Endothelial cell of umbilical vein (primary cell): ENCODE results near the gene FAM13C. TPM values are rescaled to one million over a fixed set of nuclear protein-coding genes. Genes with fewer than 3 reads are reported as not detected.

Experiments used
- BruUV-seq: library from RNA; stranded (reverse); fragments of 400-500 nt; replicated peaks from 2 replicates; lab custom pipeline; 2021; lab: Mats Ljungman, UMichigan
- CTCF ChIA-PET: fragments of 300-600, 350-600 bp; sonication (Branson Sonifier 250); formaldehyde crosslinking; loops from one replicate; lab custom pipeline; 2021; ENCODE audit warnings: antibody characterized with exemption, inconsistent platforms; lab: Charles Lee
- POLR2A ChIA-PET: fragments of 300-600, 350-600 bp; sonication (Branson Sonifier 250); formaldehyde crosslinking; loops from one replicate; lab custom pipeline; 2021; ENCODE audit warnings: antibody characterized with exemption, inconsistent platforms; lab: Charles Lee
- DNase-seq: peaks from one replicate; pipeline ENCODE4 v3.0.0-alpha.2; 2011; ENCODE audit warnings: low read depth, low spot score
- FAIRE-seq: peaks from 2 replicates; lab custom pipeline; 2011; peaks lifted over from hg19 to GRCh38; lab: Jason Lieb, UNC
- H2AFZ ChIP-seq: 2 replicates; pipeline ENCODE4 v1.6.0; 2012; ENCODE audit warnings: low read depth, low read length, control low read depth, inconsistent platforms
- H3K27ac ChIP-seq: 2 replicates; pipeline ENCODE4 v1.5.1; 2011; ENCODE audit warnings: low read depth, mild to moderate bottlenecking, control low read depth, low read length, moderate library complexity; ENCODE audit not compliant: insufficient read depth
- H3K27me3 ChIP-seq, 2 experiments: 2 replicates each; pipeline versions ENCODE4 v1.6.0 to v1.6.1; 2011; ENCODE audit warnings: low read length in 2 of 2, mixed read lengths in 1 of 2; ENCODE audit not compliant: control insufficient read depth in 2 of 2, insufficient read depth in 2 of 2
- H3K36me3 ChIP-seq, 2 experiments: 2 replicates in 1 of 2; 3 replicates in 1 of 2; pipeline ENCODE4 v1.5.1; 2011; ENCODE audit warnings: low read length in 2 of 2, mild to moderate bottlenecking in 1 of 2, moderate library complexity in 1 of 2; ENCODE audit not compliant: control insufficient read depth in 2 of 2, insufficient read depth in 2 of 2; ENCODE audit errors: extremely low read depth in 1 of 2
- H3K4me1 ChIP-seq: 3 replicates; pipeline ENCODE4 v1.5.1; 2011; ENCODE audit warnings: mild to moderate bottlenecking, low read length; ENCODE audit not compliant: control insufficient read depth, insufficient read depth; ENCODE audit errors: extremely low read depth
- H3K4me2 ChIP-seq: 2 replicates; pipeline ENCODE4 v1.6.1; 2011; ENCODE audit warnings: low read length, control low read depth, mixed read lengths; ENCODE audit not compliant: insufficient read depth
- H3K4me3 ChIP-seq, 3 experiments: fragments of 200-600 bp in 1 of 3; sonication (generic), shearing (Covaris generic) in 1 of 3; replicated peaks in 1 of 3; 2 replicates each; pipeline ENCODE4 v1.5.1; 2011 to 2016; ENCODE audit warnings: control low read depth in 3 of 3, low read length in 3 of 3, mild to moderate bottlenecking in 2 of 3, inconsistent platforms in 1 of 3, low read depth in 1 of 3, moderate library complexity in 1 of 3; ENCODE audit not compliant: insufficient read depth in 1 of 3
- H3K79me2 ChIP-seq: 2 replicates; pipeline ENCODE4 v1.6.0; 2012; ENCODE audit warnings: low read length, inconsistent platforms; ENCODE audit not compliant: control insufficient read depth, insufficient read depth
- H3K9ac ChIP-seq: replicated peaks from 2 replicates; pipeline ENCODE3; 2011; ENCODE audit warnings: low read length, control low read depth; ENCODE audit not compliant: insufficient read depth; ENCODE audit errors: extremely low read depth
- H3K9me1 ChIP-seq: replicated peaks from 3 replicates; pipeline ENCODE4 v1.6.0; 2011; ENCODE audit warnings: mild to moderate bottlenecking, low read length; ENCODE audit not compliant: control insufficient read depth, insufficient read depth; ENCODE audit errors: extremely low read depth
- H3K9me3 ChIP-seq: replicated peaks from 2 replicates; pipeline ENCODE4 v1.5.1; 2012; ENCODE audit warnings: low read length, inconsistent platforms; ENCODE audit not compliant: control insufficient read depth, insufficient read depth
- H4K20me1 ChIP-seq: replicated peaks from 2 replicates; pipeline ENCODE3; 2011; ENCODE audit warnings: mild to moderate bottlenecking, low read length; ENCODE audit not compliant: control insufficient read depth, insufficient read depth; ENCODE audit errors: extremely low read depth
- CTCF ChIP-seq, 2 donors: IDR thresholded peaks; 1 replicate in 1 of 2; 2 replicates in 1 of 2; pipeline ENCODE4 v1.5.1; 2011; ENCODE audit warnings: low read length in 2 of 2, mild to moderate bottlenecking in 2 of 2, moderate library complexity in 2 of 2, control low read depth in 1 of 2, inconsistent platforms in 1 of 2, low read depth in 1 of 2; ENCODE audit not compliant: insufficient read depth in 1 of 2; ENCODE audit errors: extremely low read depth in 1 of 2
- EZH2 ChIP-seq: IDR thresholded peaks from 2 replicates; pipeline ENCODE4 v1.6.1; 2012; ENCODE audit warnings: borderline replicate concordance, low read depth, mild to moderate bottlenecking, moderate library complexity, low read length, inconsistent platforms; ENCODE audit not compliant: severe bottlenecking
- FOS ChIP-seq: IDR thresholded peaks from 2 replicates; pipeline ENCODE4 v1.6.1; 2011; ENCODE audit warnings: mild to moderate bottlenecking, low read length, moderate library complexity, borderline replicate concordance; ENCODE audit not compliant: insufficient read depth
- GATA2 ChIP-seq: IDR thresholded peaks from 2 replicates; pipeline ENCODE4 v1.7.0; 2011; ENCODE audit warnings: low read depth, mild to moderate bottlenecking, moderate library complexity, mixed read lengths, low read length; ENCODE audit not compliant: insufficient read length, insufficient read depth
- MAX ChIP-seq: IDR thresholded peaks from 2 replicates; pipeline ENCODE4 v1.6.1; 2011; ENCODE audit not compliant: insufficient read depth, insufficient read length
- MYC ChIP-seq: IDR thresholded peaks from one replicate; pipeline ENCODE4 v1.6.1; 2011; ENCODE audit warnings: mild to moderate bottlenecking, low read depth, low read length
- POLR2A ChIP-seq: IDR thresholded peaks from 2 replicates; pipeline ENCODE4 v1.6.1; 2012; ENCODE audit warnings: low read depth, mild to moderate bottlenecking, control low read depth, low read length
- POLR2AphosphoS5 ChIP-seq: IDR thresholded peaks from 2 replicates; pipeline ENCODE4 v1.6.1; 2012; ENCODE audit warnings: low read depth, mild to moderate bottlenecking, control low read depth, low read length, moderate library complexity; ENCODE audit not compliant: insufficient read depth
- dilution Hi-C: fragments of 300-500 bp; cut with MboI; formaldehyde crosslinking; loops from one replicate; pipeline ENCODE4 v1.15.0; 2019; ENCODE audit warnings: low sequenced_read_pairs; ENCODE audit not compliant: extremely low pct_ligation_motif_present
- intact Hi-C: fragments of 100-400 bp; cut with micrococcal nuclease; formaldehyde crosslinking; loops from one replicate; pipeline ENCODE4 v1.10.0; 2022
- polyA plus RNA-seq, 4 experiments: library from polyadenylated mRNA; depleted of rRNA in 3 of 4; stranded (reverse) in 3 of 4; unstranded in 1 of 4; fragments of >200 nt; gene quantifications; 2 replicates each; pipeline versions ENCODE4 v1.2.1 to v1.2.3, GENCODE V29; 2011 to 2012; ENCODE audit warnings: missing spikeins in 1 of 4
- total RNA-seq: library from RNA; stranded (reverse); gene quantifications from 2 replicates; pipeline ENCODE4 v1.2.3, GENCODE V29; 2021

FAM13C gene
- total and polyA plus RNA-seq, 2 donors (not counting 3 experiments of a cell fraction or from before 2014, with no cell fraction given): 0.03 TPM; not detected in 1

DNA sequence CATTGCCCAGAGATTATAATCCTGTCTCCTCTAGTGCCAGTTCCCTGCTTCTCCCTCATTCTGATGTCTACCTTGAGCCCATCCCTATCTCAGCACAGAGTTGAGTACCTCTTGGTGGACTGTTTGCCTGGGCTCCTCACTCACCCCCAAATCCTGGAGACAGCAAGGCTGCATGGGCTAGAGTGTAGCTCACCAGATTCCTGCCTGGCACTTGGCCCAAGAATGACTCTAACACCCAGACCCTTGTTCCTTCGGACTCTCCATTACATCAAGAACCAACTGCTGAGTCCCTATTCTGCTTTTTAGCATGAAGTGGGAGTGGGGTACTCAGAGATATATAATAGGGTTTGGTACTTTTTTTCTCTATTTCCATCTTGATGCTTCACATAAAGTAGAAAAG, 22.1 kb downstream of the FAM13C start:
- CTCF ChIA-PET: no interaction called here
- H3K9ac ChIP-seq: no peak overlapping the region
- POLR2A ChIA-PET: no interaction called here
- dilution Hi-C loops: no loop called here
- H3K79me2 ChIP-seq: no peaks in the 10 kb centered on the region
- H3K9me3 ChIP-seq: peaks cover 4% of the 10 kb centered on the region
- no peak overlapping the region for H3K4me3 ChIP-seq
- no peaks in the 10 kb centered on the region for H3K36me3 ChIP-seq
- no peak for FAIRE-seq
- H2AFZ ChIP-seq: no peak overlapping the region
- H3K27me3 ChIP-seq: no peaks in the 10 kb centered on the region
- no peak for DNase-seq
- TF ChIP-seq GATA2 (no peak), EZH2 (no peak), MAX (no peak), CTCF (IDR thresholded peaks at IDR 0.05; ENCODE audit: extremely low read depth in 1 of 2, insufficient read depth in 1 of 2, low read depth in 1 of 2, low read length in 2 of 2) (no peak), MYC (no peak), POLR2AphosphoS5 (no peak), FOS (no peak), POLR2A (no peak)
- intact Hi-C loops: no loop called here
- H4K20me1 ChIP-seq: no peaks in the 10 kb centered on the region
- H3K4me1 ChIP-seq: no peaks in the 10 kb centered on the region
- H3K27ac ChIP-seq: no peak overlapping the region
- H3K4me2 ChIP-seq: no peak overlapping the region
- no TSS peak for BruUV-seq
- H3K9me1 ChIP-seq: no peaks in the 10 kb centered on the region
